DND-41 (cell line): ENCODE measurements around the gene SLC46A2.

ENCODE experiments used
- ATAC-seq: fragments of 200-7000 bp; cut with Tn5 transposase; 3 replicates; pipeline ENCODE4 v1.9.1; 2021; ENCODE audit warnings: low read depth; ENCODE audit not compliant: insufficient read depth
- DNase-seq: peaks from one replicate; pipeline ENCODE4 v3.0.0-alpha.2; 2020
- H2AFZ ChIP-seq: 2 replicates; pipeline ENCODE4 v1.6.0; 2012; ENCODE audit warnings: low read depth, low read length
- H3K27ac ChIP-seq: 2 replicates; pipeline ENCODE4 v1.5.1; 2012; ENCODE audit warnings: low read length, inconsistent platforms
- H3K27me3 ChIP-seq: fragments of 200-600 bp; sonication (generic); 2 replicates; pipeline ENCODE4 v1.6.0; 2012; ENCODE audit warnings: low read length, mild to moderate bottlenecking, inconsistent platforms; ENCODE audit not compliant: insufficient read depth, poor library complexity
- H3K36me3 ChIP-seq: 2 replicates; pipeline ENCODE4 v1.5.1; 2012; ENCODE audit warnings: low read length, inconsistent platforms; ENCODE audit not compliant: insufficient read depth
- H3K4me1 ChIP-seq: 2 replicates; pipeline ENCODE4 v1.5.1; 2012; ENCODE audit warnings: mild to moderate bottlenecking, low read length; ENCODE audit not compliant: insufficient read depth
- H3K4me2 ChIP-seq: 2 replicates; pipeline ENCODE4 v1.6.0; 2012; ENCODE audit warnings: mild to moderate bottlenecking, moderate library complexity, low read length, inconsistent platforms; ENCODE audit not compliant: insufficient read depth
- H3K4me3 ChIP-seq, 2 experiments: fragments of 200-600 bp in 1 of 2; shearing (Covaris generic) in 1 of 2; 2 replicates each; pipeline ENCODE4 v1.5.1; 2012 to 2016; ENCODE audit warnings: inconsistent platforms in 2 of 2, low read length in 2 of 2, mild to moderate bottlenecking in 2 of 2, low read depth in 1 of 2, moderate library complexity in 1 of 2
- H3K79me2 ChIP-seq: 2 replicates; pipeline ENCODE4 v1.6.0; 2012; ENCODE audit warnings: low read length, inconsistent platforms; ENCODE audit not compliant: insufficient read depth
- H3K9ac ChIP-seq: 2 replicates; pipeline ENCODE4 v1.6.0; 2012; ENCODE audit warnings: low read depth, mild to moderate bottlenecking, inconsistent platforms, low read length, moderate library complexity
- H3K9me3 ChIP-seq: 2 replicates; pipeline ENCODE4 v1.5.1; 2012; ENCODE audit warnings: low read length, moderate library complexity, mild to moderate bottlenecking, inconsistent platforms; ENCODE audit not compliant: insufficient read depth, severe bottlenecking
- H4K20me1 ChIP-seq: 2 replicates; pipeline ENCODE4 v1.6.0; 2012; ENCODE audit warnings: low read length; ENCODE audit not compliant: insufficient read depth
- EZH2 ChIP-seq: IDR thresholded peaks from 3 replicates; pipeline ENCODE4 v1.6.1; 2012; ENCODE audit warnings: borderline replicate concordance, low read depth, mild to moderate bottlenecking, moderate library complexity, low read length, inconsistent platforms; ENCODE audit not compliant: severe bottlenecking
- TF ChIP-seq, protein P1 (sequence below): IDR thresholded peaks from 2 replicates; pipeline ENCODE4 v1.5.1; 2012; ENCODE audit warnings: borderline replicate concordance, low read length, moderate library complexity, mild to moderate bottlenecking; ENCODE audit not compliant: poor library complexity, severe bottlenecking; ENCODE audit errors: extremely low read depth

The SLC46A2 gene

DNA sequence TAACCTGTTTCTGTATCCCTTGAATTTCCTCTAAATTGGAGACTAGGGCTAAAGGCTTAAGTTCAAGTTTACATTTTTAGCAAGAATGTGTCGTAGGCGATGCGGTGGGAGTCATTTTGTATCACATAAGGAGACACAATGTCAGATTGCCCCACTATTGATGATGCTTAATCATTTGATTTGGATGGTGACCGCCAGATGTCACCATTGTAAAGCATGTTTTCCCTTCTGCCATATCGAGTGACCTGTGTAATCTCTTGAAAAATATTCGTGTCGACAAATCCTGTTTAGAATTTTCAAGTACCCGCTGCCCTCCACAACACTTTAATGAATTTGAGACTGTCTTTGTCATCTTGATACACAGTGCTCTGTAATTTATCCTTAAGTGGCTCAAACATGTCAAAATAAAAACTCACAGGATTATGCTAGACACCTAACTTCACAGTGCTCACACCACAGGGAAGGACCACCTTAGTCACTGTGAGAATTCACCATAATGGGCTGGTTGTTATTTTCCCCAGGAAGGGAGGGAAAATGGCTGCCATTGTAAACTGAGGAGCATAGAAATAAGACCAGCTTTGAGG, 34.5 kb upstream of the SLC46A2 start:
- Histone ChIP-seq H4K20me1 (no peaks in the 10 kb centered on the region), H3K27ac (no peak overlapping the region), H3K4me2 (no peak overlapping the region), H3K9me3 (no peaks in the 10 kb centered on the region), H3K27me3 (no peaks in the 10 kb centered on the region), H3K36me3 (no peaks in the 10 kb centered on the region), H3K79me2 (no peaks in the 10 kb centered on the region), H3K4me3 (no peak overlapping the region), H2AFZ (no peak overlapping the region), H3K4me1 (no peaks in the 10 kb centered on the region), H3K9ac (no peak overlapping the region)
- ATAC-seq (no peak), DNase-seq (no peak)
- TF ChIP-seq, protein P1, sequence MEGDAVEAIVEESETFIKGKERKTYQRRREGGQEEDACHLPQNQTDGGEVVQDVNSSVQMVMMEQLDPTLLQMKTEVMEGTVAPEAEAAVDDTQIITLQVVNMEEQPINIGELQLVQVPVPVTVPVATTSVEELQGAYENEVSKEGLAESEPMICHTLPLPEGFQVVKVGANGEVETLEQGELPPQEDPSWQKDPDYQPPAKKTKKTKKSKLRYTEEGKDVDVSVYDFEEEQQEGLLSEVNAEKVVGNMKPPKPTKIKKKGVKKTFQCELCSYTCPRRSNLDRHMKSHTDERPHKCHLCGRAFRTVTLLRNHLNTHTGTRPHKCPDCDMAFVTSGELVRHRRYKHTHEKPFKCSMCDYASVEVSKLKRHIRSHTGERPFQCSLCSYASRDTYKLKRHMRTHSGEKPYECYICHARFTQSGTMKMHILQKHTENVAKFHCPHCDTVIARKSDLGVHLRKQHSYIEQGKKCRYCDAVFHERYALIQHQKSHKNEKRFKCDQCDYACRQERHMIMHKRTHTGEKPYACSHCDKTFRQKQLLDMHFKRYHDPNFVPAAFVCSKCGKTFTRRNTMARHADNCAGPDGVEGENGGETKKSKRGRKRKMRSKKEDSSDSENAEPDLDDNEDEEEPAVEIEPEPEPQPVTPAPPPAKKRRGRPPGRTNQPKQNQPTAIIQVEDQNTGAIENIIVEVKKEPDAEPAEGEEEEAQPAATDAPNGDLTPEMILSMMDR = no peak
- TF ChIP-seq EZH2 = no peak

- ATAC-seq (no peak), DNase-seq (no peak)
- no peak for TF ChIP-seq EZH2
- TF ChIP-seq, protein P1 = peak; percentile 57
- no peaks in the 10 kb centered on the region for H3K36me3 ChIP-seq
- H3K4me2 ChIP-seq = no peak overlapping the region
- H3K79me2 ChIP-seq = no peaks in the 10 kb centered on the region
- H3K27ac ChIP-seq = no peak overlapping the region
- no peaks in the 10 kb centered on the region for H3K9me3 ChIP-seq
- no peaks in the 10 kb centered on the region for H3K27me3 ChIP-seq
- no peak overlapping the region for H3K9ac ChIP-seq
- no peak overlapping the region for H2AFZ ChIP-seq
- H3K4me3 ChIP-seq = no peak overlapping the region
- no peaks in the 10 kb centered on the region for H3K4me1 ChIP-seq
- no peaks in the 10 kb centered on the region for H4K20me1 ChIP-seq
Observed at GRCh38 chr9:112921549-112921948, 30.9 kb upstream of the SLC46A2 start.

GRCh38 chr9:112917987-112918362, 27.3 kb upstream of the SLC46A2 start:
- Histone ChIP-seq H3K36me3 (no peaks in the 10 kb centered on the region), H3K4me1 (no peaks in the 10 kb centered on the region), H3K4me2 (no peak overlapping the region), H3K4me3 (no peak overlapping the region), H3K27me3 (no peaks in the 10 kb centered on the region), H3K9me3 (no peaks in the 10 kb centered on the region), H3K27ac (no peak overlapping the region), H2AFZ (no peak overlapping the region), H3K9ac (no peak overlapping the region), H4K20me1 (no peaks in the 10 kb centered on the region), H3K79me2 (no peaks in the 10 kb centered on the region)
- DNase-seq = no peak
- ATAC-seq = no peak
- no peak for TF ChIP-seq EZH2
- TF ChIP-seq, protein P1 = no peak
